Hematopoietic multipotent progenitor cell (in vitro differentiated cells): ENCODE data around the gene PTPRD. TPM values are rescaled to one million over a fixed set of nuclear protein-coding genes. Genes with fewer than 3 reads are reported as not detected.

Experiments used
- DNase-seq, 3 donors: peaks; one replicate each; pipeline ENCODE4 v3.0.0-alpha.2; 2011 to 2015; ENCODE audit warnings: low read depth in 2 of 3, low spot score in 2 of 3
- total RNA-seq: library from RNA; depleted of rRNA; stranded (reverse); fragments of >200 nt; gene quantifications from one replicate; pipeline ENCODE4 v1.2.3, GENCODE V29; 2012

Gene PTPRD
- total RNA-seq, 1 donor: 16.2 TPM

DNA sequence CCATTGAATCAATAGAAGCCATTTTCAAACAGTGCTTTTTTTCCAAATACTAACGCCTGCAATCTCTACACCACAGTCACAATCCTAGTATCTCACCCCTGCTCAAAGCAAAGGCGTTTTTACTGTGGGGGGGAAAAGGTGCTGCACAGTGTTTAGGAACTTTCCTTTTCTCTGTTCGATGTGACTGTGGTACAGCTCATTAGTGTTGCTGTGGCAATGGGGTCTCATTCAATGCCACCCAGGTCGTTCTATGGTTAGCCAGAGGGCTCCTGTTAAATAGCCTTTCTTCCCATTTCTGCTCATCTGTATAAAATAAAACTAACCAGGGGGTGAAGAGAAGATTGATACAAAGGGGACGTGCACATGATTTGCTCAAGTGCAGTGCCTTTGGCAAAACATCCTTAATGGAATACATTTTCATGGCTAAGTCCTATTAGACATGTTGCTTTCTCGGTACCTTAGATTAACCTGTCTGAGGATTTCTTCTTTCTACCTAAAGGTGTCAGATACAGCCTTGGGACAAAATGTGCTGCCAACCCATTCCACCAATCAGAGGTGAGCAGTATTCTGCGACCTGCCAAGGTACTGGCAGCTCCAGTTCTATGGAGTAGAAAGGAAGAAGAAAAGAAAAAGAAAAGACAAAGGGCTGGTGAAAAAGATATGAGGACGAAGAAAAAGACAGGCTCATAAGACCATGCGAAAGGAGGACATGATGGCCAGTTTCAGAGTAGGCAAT lies 2161.8 kb downstream of the PTPRD start:
- DNase-seq: no peak

DNA sequence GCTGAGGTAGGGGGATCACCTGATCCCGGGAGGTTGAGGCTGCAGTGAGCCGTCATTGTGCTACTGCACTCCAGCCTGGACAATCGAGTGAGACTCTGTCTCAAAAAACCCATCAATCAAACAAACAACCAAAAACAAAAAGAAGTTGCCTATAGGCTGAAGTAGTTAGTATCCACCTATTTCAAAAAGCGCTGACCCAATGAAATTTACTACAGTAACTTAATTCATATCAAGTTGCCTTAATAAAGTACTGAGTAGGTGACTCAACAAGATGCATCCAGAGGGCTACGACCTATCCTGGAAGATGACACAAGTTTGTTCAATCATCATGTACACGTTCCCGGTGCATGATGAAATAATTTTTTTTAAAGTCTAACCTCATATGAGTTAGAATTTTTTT lies 2164.6 kb downstream of the PTPRD start:
- DNase-seq: no peak

DNA sequence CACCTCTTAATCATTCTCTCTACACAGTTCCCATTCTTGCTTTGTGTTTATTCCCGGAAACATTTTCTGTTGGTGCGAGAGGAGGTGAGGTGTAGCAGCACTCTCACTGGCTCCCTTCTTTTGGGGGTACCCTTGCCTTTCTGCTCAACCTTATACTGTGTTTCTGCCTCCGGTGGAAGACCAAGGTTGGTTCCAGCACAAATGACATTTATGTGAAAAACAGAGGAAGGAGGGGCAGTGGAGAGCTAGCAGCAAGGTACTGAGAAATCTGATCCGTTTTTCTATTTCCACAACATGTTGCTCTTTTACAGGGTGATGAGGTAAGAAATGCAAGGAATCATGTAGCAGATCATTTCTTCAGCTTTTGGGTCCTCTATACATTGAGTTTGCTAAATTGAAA lies 2165.2 kb downstream of the PTPRD start:
- no peak for DNase-seq

DNA sequence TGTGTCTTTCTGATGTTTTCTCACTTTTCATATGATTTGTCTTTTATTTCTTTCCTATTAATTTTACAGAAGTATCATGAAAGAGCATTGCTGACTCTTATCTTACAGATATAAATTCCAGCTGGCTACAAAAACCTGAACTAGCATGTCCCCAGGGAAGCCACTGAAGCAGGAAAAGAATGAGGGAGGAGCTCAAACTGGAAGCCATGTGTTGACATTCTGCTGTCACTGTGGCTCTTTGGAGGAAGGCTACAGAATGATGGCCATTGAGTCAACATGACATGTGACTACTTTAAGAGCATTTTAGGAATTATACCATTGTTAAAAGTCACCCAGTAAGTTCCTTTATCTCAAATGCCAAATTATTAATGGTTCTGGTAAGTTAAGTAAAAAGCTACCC lies 2174.9 kb downstream of the PTPRD start:
- no peak for DNase-seq

DNA sequence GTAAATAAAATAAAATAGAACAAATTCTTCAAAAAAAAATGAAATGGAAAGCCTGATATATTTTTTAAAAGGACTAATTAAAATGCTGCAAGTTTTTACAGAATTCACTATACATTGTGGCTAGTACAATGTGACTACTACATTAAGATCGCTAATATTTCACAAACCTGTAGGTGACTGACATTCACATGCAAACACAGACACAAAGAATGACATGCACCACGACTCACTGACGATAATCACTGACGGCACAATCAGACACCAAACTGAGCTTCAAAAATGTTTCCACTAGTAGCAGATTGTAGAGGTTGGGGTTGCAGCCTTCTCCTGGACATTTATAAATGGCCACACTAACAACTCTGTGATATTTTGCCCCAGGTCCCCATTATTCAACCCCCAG lies 2175.5 kb downstream of the PTPRD start:
- DNase-seq: no peak

DNA sequence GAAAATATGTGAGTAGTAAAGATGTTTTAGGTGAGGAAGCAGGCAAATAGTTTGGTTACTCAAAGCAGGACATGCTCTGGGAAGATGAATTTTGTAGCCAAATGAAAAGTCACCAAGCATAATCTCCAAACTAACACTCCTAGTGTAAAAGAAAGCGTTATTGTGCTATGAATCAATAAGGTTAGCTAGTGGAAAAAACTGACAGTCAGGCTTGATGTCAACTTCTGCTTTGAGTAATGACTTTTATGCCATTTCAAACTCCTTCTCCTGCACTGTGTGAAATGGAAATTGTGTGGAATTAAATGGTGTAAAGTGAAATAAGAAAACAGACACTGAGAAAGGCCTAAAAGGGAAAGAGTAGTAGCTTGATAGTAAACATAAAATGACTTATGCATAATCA lies 2176.0 kb downstream of the PTPRD start:
- no peak for DNase-seq

DNA sequence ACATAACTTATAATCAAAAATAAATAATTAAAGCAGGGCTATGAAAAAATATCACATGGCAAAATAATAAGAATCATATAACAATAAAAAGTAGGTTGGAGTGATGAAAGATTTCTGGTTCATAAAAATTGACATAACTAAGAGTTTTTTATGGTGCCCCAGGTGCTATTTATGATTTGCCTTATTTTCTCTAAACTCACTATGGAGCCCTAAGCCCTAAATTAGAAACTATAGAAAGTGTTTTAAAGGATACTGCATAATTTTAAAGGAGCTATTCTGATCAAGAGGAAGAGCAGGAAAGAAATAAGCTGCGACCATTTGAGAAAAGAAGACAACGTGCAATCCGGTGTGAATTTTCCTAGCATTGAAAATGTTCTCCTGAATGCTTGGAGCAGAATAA lies 2178.2 kb downstream of the PTPRD start:
- DNase-seq: no peak

DNA sequence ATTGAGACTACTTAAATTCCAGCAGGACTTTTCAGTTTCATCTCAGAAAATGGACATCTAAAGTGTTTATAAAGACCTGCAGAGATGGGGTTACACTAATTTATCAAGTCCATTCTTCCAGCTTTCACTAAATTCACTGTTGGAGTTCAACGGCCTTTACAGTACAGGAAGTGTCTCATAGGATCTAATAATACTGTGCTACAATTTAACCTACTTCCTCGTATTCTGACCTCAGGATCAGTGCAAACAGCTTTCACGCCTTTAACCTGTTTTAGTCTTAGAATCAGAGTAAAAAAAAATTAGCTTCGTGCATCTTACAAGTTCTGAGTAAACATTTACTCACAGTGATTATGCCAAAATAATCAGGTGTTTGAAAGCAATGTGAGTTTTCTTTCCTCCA lies 2180.6 kb downstream of the PTPRD start:
- DNase-seq: no peak

DNA sequence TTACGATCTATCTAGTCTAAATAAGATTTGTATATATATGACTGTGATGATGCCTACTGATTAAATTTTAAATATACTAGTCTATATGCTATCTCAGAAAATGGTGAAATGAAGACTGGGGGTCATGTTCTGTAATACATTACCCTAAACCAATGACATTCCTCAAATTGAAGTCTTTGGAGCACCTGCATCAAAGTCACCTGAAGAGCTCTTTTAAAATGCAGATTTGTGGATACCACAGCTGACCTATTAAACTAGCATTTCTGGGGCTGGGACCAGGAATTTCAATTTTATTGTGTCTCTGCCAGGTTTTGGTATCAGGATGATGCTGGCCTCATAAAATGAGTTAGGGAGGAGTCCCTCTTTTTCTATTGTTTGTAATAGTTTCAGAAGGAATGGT lies 2181.3 kb downstream of the PTPRD start:
- no peak for DNase-seq

DNA sequence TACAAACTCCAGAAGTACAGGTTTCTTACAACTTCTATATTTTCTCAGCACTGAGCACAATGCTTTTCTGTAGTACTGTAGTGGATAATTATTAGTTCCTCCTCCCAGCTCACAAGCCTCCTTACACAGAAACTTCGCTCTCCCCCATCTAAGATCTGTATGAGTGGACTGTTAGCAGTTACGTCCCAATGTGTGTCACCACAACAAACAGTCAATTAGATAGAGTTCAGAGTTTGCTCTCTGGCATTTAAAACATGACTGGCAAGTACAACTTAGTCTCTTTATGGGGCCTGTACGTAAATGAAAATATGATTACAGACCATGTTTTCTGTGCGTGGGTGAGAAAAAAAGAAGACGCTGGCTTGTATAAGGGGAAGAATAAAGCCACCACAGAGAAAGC lies 2181.9 kb downstream of the PTPRD start:
- no peak for DNase-seq

DNA sequence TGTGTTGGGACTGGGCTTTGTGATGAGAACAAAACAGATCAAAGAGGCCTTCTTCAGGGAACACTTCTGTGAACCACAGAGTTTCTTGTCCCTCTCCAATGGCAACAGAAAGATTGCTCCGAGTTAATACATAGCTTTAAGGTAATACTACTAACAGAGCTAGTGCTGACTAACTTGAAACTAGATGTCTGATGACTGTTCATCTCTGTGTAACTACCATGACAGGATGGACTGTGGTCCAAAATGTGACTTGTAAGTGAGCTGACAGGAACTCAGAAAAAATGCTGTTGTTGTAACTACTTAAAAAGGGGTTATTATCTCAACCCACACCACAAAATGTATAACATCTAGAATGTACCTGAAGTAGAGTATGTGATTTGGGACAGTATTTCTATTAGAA lies 2183.0 kb downstream of the PTPRD start:
- no peak for DNase-seq

DNA sequence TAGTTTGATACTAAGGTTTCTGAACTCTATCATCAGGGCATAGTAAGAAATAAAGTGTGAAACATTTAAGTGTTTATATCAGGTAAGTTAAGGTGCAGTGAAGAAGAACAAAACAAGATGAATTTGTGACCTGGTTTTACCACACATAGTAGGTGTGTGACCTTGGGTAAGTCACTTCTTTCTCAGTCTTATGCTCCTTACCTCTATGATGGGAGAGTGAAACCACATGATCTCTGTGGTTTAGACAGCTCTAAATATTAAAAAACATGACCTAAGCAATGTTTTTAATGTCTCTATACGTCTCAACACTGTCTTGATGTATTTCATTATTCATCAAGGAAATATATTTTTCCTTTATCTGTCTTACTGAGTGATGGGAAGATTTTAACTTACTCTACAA lies 2183.6 kb downstream of the PTPRD start:
- no peak for DNase-seq

DNA sequence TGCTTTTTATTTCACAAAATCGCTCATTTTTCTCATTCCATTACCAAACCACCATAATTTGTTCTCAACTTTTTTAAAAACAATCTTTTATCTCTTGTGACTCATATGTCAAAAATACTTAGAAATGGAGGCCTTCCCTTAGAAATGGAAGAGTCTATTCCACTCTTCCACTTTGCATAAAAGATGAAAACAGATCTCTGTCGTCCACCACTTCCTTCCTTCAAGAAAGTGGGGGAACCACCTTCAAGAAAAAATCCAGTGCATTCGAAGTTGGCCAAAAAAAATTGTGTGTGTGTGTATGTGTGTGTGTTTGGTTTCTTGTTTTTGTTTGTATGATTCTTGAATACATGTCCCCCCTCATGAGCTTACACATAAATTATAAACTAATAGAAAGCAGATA lies 2184.4 kb downstream of the PTPRD start:
- no peak for DNase-seq

DNA sequence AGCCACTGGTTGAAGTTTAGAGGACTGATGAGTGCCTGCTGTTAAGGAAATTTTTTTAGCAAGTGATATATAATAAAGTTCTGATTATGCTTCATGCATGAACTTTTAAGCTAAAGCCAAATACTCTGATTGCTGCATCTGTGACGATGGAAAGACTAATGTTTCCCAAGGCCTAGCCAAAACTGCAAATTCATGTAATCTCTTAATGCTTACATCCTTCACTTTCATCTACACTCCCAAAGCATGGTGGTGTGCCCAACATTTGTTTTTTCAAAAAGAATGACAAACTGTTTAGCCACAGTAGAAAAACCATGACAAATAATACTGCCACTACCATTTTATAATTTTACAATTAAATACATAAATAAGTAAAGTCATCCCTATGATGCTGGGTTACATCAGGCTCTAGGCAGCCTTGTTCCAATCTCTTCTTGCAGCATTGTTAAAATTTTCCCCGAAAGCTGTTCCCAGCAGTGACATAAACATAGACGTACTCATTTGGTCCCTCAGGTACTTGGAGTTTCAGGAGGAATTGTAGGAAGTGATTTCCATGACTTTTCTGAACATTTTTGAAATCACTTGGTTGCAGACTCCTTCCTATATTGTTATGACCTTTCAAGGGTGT lies 2187.9 kb downstream of the PTPRD start:
- no peak for DNase-seq

DNA sequence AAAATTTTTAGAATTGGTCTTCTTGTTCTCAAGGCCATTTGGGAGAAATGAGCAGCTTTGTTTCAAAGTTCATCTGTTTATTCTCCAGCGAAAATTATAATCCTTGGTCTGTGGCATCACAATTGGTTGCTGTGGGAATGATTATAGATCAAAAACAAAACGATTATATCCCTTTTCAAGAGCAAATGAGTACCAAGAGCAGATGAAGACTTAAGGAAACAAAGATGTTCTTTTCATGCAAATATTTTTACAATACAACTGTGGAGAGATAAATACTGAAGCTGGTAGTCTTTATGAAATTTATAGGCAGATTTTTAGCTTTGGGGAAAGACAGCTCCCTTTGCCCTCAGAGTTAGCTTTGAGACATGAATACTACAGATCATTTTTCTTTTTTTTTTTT lies 2192.4 kb downstream of the PTPRD start:
- DNase-seq: no peak

DNA sequence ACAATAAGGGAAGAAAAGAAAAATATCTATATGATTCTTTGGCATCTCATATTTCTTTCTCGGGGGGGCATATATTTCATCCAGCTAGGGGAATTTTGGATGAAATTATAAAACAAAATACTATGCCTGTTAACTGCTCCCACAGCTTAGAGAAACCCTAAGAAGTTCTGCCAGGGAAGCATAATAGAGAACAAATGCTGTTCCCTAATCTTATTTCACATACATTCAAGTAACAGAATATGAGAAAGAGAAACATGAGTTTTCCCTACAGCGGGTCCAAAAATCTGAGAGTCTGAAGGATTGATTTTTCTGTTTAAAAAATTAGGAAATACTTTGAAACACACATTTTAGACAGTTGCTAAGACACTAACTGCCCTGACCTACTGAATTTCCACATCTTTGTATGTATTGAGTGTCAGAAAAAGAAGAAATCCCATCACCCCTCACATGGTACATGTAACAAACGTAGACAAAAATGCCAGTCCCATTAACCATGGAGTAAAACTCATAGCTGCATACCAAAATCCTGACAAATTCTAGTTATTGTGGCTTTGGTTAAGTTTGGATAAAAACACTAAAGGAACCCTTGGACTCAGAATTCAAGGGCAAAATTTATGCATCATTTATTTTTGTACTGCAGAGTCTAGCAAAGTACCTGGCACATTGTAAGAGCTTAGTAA lies 2193.1 kb downstream of the PTPRD start:
- DNase-seq: no peak

DNA sequence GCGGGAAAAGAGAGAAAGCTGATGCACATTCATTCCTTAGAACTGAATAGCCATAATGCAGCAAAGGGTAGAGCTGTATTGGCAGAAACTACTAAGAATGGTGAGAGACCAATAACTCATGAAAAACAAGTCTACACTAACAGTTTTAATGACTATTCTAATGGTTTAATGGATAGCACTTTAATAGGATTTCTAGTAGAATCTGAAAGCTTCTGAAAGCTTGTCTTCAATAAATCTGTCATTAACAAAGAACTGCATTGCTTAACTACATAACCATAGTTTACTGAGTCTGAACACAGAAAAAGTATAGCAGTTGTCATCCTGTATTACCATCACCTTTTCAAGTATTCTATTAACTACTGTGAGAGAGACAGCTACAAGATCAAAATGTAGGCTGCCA lies 2195.5 kb downstream of the PTPRD start:
- no peak for DNase-seq

DNA sequence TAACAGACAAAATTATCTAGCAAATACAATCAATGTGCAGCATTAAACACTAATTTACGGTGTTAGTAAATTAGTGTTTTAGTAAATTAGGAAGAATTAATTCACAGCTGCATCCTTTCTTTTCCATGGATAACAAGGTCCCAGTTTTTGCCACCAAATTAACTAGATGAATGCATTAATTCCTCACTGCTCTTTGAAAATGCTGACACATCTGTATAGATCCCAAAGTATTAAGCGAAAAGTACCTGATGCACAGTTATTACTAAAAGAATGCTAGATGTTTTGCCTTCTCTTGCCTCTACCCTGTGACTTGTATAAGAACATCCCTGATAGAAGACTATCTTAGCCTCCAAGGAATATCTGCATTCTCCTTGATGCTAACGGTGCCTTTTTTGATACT lies 2200.5 kb downstream of the PTPRD start:
- DNase-seq: no peak

DNA sequence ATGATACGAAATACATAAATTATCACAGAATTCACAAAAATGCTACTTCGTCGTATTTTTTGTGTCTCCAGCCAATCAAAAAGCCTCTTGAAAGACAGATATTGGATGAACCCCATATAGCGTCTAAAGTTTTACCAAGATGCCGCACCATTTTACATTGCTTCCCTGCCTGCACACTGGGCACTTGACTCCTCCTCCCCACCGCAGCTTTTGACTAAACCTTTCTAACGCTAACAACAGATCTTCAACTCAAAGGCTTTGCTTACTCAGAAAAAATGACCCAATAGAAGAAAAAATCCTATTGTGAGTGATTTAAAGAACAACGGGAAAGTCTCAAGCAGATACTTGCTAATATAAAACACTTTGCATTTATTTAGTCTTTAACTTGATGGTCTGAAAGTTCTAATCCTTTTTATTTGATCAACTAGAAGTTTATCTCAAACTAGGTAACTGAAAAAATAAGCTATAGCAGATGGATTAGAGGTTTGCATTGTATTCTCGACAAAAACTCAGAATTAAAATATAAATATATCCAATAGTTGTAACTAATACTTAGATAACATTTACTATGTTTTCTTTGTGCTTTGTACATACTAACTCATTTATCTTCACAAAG lies 2204.1 kb downstream of the PTPRD start:
- DNase-seq: no peak

DNA sequence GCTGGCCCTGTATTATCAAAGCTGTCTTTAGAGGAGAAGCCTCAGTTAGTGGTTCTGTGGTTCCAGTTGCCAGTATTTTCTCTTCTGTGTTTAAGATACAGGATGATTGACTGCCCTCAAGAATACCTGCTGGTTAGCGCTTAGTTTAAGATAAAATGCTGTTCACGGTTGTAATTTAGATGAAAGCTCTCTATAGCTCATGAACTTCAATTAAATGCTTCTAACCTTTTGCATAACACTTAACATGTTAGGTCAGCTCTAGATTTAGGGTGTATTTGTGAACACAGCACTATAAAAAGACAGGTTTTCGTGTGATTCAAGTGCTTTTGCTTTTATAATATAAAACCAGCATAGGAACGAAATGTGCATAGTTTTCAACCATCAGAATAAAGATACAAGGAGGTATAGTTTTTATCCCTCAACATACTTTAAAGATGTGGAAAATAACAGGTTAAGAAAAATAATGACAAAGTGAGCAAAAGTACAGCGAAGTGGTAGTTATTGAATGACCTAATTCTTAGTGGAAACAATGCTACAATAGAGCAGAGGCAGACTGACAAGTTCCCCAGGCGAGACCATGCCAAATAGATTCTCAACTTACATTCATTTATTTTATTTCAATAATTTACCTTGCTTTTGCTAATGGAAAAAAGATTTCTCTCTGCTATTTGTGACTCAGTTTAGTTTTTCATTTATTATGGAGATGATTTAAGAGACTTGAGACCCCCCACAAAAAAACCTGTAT lies 2210.7 kb downstream of the PTPRD start:
- DNase-seq: no peak

DNA sequence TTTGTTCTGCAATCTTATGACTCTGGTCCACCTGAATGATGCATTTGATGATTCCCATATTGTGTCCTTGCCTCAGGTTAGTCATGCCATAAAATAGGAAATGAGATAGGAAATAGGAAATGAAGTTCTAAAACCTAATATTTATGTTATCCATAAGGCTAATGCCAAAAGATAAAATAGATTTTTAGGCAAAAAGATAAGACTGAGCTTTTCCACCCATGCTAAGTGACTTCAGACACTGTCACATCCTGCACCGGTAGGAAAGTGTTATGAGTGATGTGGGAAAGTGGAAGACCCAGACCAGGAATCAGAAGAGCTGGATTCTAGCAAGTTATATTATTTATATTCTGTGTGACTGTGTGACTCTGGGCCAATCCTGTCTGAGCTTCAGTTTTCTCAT lies 2212.4 kb downstream of the PTPRD start:
- DNase-seq: no peak
